IMR-90 (cell line): ENCODE results near the gene COL23A1. TPM values are rescaled to one million over a fixed set of nuclear protein-coding genes. Genes with fewer than 3 reads are reported as not detected.

Source experiments
- ATAC-seq: fragments of 200-7000 bp; cut with Tn5 transposase; 2 replicates; pipeline ENCODE4 v1.9.1; 2020; ENCODE audit warnings: low read depth, mild to moderate bottlenecking, moderate library complexity
- BruUV-seq: library from RNA; stranded (reverse); fragments of 400-500 nt; replicated peaks from 2 replicates; lab custom pipeline; 2021; lab: Mats Ljungman, UMichigan
- CTCF ChIA-PET: fragments of 300-600 bp; formaldehyde crosslinking; extraction: SDS; loops from one replicate; lab custom pipeline; 2021; ENCODE audit warnings: antibody characterized with exemption; lab: Yijun Ruan, JAX
- POLR2A ChIA-PET: fragments of 300-600 bp; sonication (Branson Sonifier 250); formaldehyde crosslinking; loops from one replicate; lab custom pipeline; 2022; ENCODE audit warnings: antibody characterized with exemption; ENCODE audit not compliant: unreplicated experiment; lab: Charles Lee
- DNase-seq: peaks from one replicate; pipeline ENCODE4 v3.0.0; 2013
- H2AFZ ChIP-seq: replicated peaks from 2 replicates; pipeline ENCODE3; 2013; ENCODE audit warnings: low read length, mild to moderate bottlenecking; ENCODE audit not compliant: poor library complexity
- H2AK5ac ChIP-seq: 2 replicates; pipeline ENCODE4 v1.6.1; 2013; ENCODE audit warnings: low read depth, low read length, inconsistent platforms
- H2AK9ac ChIP-seq: replicated peaks from 2 replicates; pipeline ENCODE3; 2013; ENCODE audit warnings: mild to moderate bottlenecking, low read depth, low read length, moderate library complexity; ENCODE audit not compliant: poor library complexity
- H2BK120ac ChIP-seq: 2 replicates; pipeline ENCODE4 v1.6.1; 2013; ENCODE audit warnings: low read depth, low read length, inconsistent platforms
- H2BK15ac ChIP-seq: 3 replicates; pipeline ENCODE4 v1.6.1; 2013; ENCODE audit warnings: low read depth, low read length, inconsistent platforms
- H2BK20ac ChIP-seq: 2 replicates; pipeline ENCODE4 v1.6.1; 2013; ENCODE audit warnings: low read depth, mild to moderate bottlenecking, inconsistent platforms, low read length, moderate library complexity
- H2BK5ac ChIP-seq: 2 replicates; pipeline ENCODE4 v1.6.1; 2013; ENCODE audit warnings: mild to moderate bottlenecking, low read depth, low read length, inconsistent platforms; ENCODE audit not compliant: poor library complexity, severe bottlenecking
- H3K14ac ChIP-seq: replicated peaks from 2 replicates; pipeline ENCODE4 v1.6.1; 2013; ENCODE audit warnings: low read depth, low read length, inconsistent platforms
- H3K18ac ChIP-seq: 2 replicates; pipeline ENCODE4 v1.6.1; 2013; ENCODE audit warnings: low read depth, low read length, control low read depth
- H3K23ac ChIP-seq: 2 replicates; pipeline ENCODE4 v1.6.1; 2013; ENCODE audit warnings: low read depth, low read length, inconsistent platforms
- H3K27ac ChIP-seq: 2 replicates; pipeline ENCODE4 v1.5.1; 2013; ENCODE audit warnings: mild to moderate bottlenecking, control low read depth, low read length; ENCODE audit not compliant: insufficient read depth
- H3K27me3 ChIP-seq: 2 replicates; pipeline ENCODE4 v1.6.1; 2013; ENCODE audit warnings: low read length; ENCODE audit not compliant: control insufficient read depth, insufficient read depth
- H3K36me3 ChIP-seq: 2 replicates; pipeline ENCODE4 v1.6.1; 2013; ENCODE audit warnings: low read length, mixed read lengths; ENCODE audit not compliant: control insufficient read depth, insufficient read depth
- H3K4ac ChIP-seq: 2 replicates; pipeline ENCODE4 v1.6.1; 2013; ENCODE audit warnings: low read depth, low read length, inconsistent platforms
- H3K4me1 ChIP-seq: 2 replicates; pipeline ENCODE4 v1.6.1; 2013; ENCODE audit warnings: low read length, mixed read lengths; ENCODE audit not compliant: control insufficient read depth, insufficient read depth
- H3K4me2 ChIP-seq: 2 replicates; pipeline ENCODE4 v1.6.1; 2013; ENCODE audit warnings: low read depth, mild to moderate bottlenecking, control low read depth, low read length, moderate library complexity
- H3K4me3 ChIP-seq: 2 replicates; pipeline ENCODE4 v1.5.1; 2013; ENCODE audit warnings: low read depth, mild to moderate bottlenecking, control low read depth, low read length, moderate library complexity; ENCODE audit not compliant: insufficient read depth
- H3K56ac ChIP-seq: 2 replicates; pipeline ENCODE4 v1.6.1; 2013; ENCODE audit warnings: low read length, inconsistent platforms; ENCODE audit not compliant: insufficient read depth; ENCODE audit errors: extremely low read depth
- H3K79me1 ChIP-seq, 2 experiments: 2 replicates each; pipeline ENCODE4 v1.6.1; 2013; ENCODE audit warnings: low read length in 2 of 2, inconsistent platforms in 1 of 2, low read depth in 1 of 2
- H3K9ac ChIP-seq: 2 replicates; pipeline ENCODE4 v1.6.1; 2013; ENCODE audit warnings: low read depth, low read length, control low read depth
- H3K9me1 ChIP-seq: 2 replicates; pipeline ENCODE4 v1.6.1; 2013; ENCODE audit warnings: low read length, inconsistent platforms; ENCODE audit not compliant: insufficient read depth
- H3K9me3 ChIP-seq: 2 replicates; pipeline ENCODE4 v1.6.1; 2013; ENCODE audit warnings: low read length; ENCODE audit not compliant: control insufficient read depth, insufficient read depth
- H4K20me1 ChIP-seq: 2 replicates; pipeline ENCODE4 v1.6.1; 2013; ENCODE audit warnings: low read length, inconsistent platforms; ENCODE audit not compliant: insufficient read depth
- H4K5ac ChIP-seq: 2 replicates; pipeline ENCODE4 v1.6.1; 2013; ENCODE audit warnings: mild to moderate bottlenecking, low read depth, low read length, control low read depth
- H4K8ac ChIP-seq, 2 experiments: 2 replicates each; pipeline ENCODE4 v1.6.1; 2013; ENCODE audit warnings: low read depth in 2 of 2, low read length in 2 of 2, control low read depth in 1 of 2, inconsistent platforms in 1 of 2
- H4K91ac ChIP-seq: 2 replicates; pipeline ENCODE4 v1.6.1; 2013; ENCODE audit warnings: low read depth, low read length, inconsistent platforms; ENCODE audit not compliant: insufficient read depth
- MXI1 ChIP-seq: IDR thresholded peaks from 2 replicates; pipeline ENCODE4 v1.6.1; 2012; ENCODE audit warnings: low read depth, mild to moderate bottlenecking, low read length, moderate library complexity, borderline replicate concordance
- NFE2L2 ChIP-seq: fragments of 150-350 bp; IDR thresholded peaks from 2 replicates; pipeline ENCODE4 v1.6.1; 2016; ENCODE audit warnings: low read depth, mild to moderate bottlenecking, low read length
- USF2 ChIP-seq: fragments of 150-350 bp; IDR thresholded peaks from 2 replicates; pipeline ENCODE4 v1.6.1; 2017; ENCODE audit warnings: mild to moderate bottlenecking, antibody characterized with exemption, low read length, low read depth
- WGBS, 2 experiments: methylation state at CpG; one replicate each; pipeline versions ENCODE4 v1.1.5 to v1.1.7; 2013; ENCODE audit warnings: missing lambda C conversion rate in 2 of 2; ENCODE audit not compliant: insufficient read length in 1 of 2; ENCODE audit errors: extremely low coverage in 2 of 2; 5-methylcytosine and 5-hydroxymethylcytosine counted together
- dilution Hi-C: fragments of 300-500 bp; cut with HindIII; formaldehyde crosslinking; loops from one replicate; pipeline ENCODE4 v1.14.3; 2018; ENCODE audit warnings: low sequenced_read_pairs; ENCODE audit not compliant: unreplicated experiment
- in situ Hi-C: fragments of 300-500 bp; cut with MboI; formaldehyde crosslinking; loops from 3 replicates; pipeline ENCODE4 v1.14.3; 2019; ENCODE audit warnings: low sequenced_read_pairs, inconsistent platforms, mixed read lengths
- intact Hi-C: fragments of 100-400 bp; cut with micrococcal nuclease; formaldehyde crosslinking; loops from 2 replicates; pipeline ENCODE4 v1.10.0; 2022
- polyA plus RNA-seq, 3 experiments: library from polyadenylated mRNA; depleted of rRNA; stranded (reverse); fragments of >200 nt; gene quantifications; 2 replicates each; pipeline ENCODE4 v1.2.3, GENCODE V29; 2012; ENCODE audit warnings: low replicate concordance in 1 of 3
- total RNA-seq: library from RNA; depleted of rRNA; stranded (reverse); fragments of >200 nt; gene quantifications from 2 replicates; pipeline ENCODE4 v1.2.3, GENCODE V29; 2012

Gene COL23A1
- total and polyA plus RNA-seq, 2 of the 4 experiments (the other 2 are of a cell fraction) = not detected

DNA sequence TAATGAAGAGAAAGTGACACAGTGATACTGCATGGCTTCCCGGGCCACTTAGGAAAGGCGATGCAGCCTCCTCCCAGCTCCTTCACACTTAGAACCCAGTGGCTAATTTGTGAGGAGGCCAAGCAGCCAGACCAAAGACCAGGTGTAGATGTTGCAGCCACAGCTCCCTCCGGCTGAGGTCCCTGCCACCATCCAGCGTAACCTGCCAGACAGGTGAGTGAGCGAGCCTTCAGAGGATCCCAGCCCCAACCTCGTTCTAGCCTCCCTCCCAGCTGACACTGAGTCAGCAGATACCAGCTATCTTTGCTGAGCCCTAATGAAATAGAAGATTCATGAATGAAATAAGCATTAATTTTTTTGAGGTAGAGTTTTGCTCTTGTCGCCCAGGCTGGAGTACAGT lies 59.7 kb downstream of the COL23A1 start:
- Histone ChIP-seq H4K91ac (no peak overlapping the region), H2BK5ac (no peak overlapping the region), H3K27me3 (no peaks in the 10 kb centered on the region), H3K27ac (no peak overlapping the region), H3K9ac (no peak overlapping the region), H3K23ac (no peak overlapping the region), H4K5ac (no peak overlapping the region), H4K20me1 (no peaks in the 10 kb centered on the region), H3K9me1 (no peaks in the 10 kb centered on the region), H3K36me3 (no peaks in the 10 kb centered on the region), H3K14ac (no peak overlapping the region), H2AK5ac (no peak overlapping the region), H3K56ac (no peak overlapping the region), H4K8ac (no peak overlapping the region), H3K18ac (no peak overlapping the region), H2BK20ac (no peak overlapping the region), H3K4me3 (no peak overlapping the region), H2AK9ac (no peak overlapping the region), H2BK15ac (no peak overlapping the region), H3K4me1 (no peaks in the 10 kb centered on the region), H3K4me2 (no peak overlapping the region), H3K4ac (no peak overlapping the region), H2AFZ (no peak overlapping the region), H2BK120ac (no peak overlapping the region), H3K79me1 (no peaks in the 10 kb centered on the region), H3K9me3 (peaks cover 45% of the 10 kb centered on the region)
- ATAC-seq = no peak
- ChIA-PET CTCF (no interaction called here), POLR2A (no interaction called here)
- in situ Hi-C loops (no loop called here), dilution Hi-C loops (no loop called here), intact Hi-C loops (no loop called here)
- TF ChIP-seq USF2 (no peak), MXI1 (no peak), NFE2L2 (no peak)
- no TSS peak for BruUV-seq
- no peak for DNase-seq
- no CpG with 5 or more reads among the region's 7 CpGs for WGBS, 2 experiments
